ENCODE results near the gene ABCC3.

Gene ABCC3

GRCh38 chr17:50731575-50732460 is 97.1 kb downstream of the ABCC3 start:
- H3K36me3 Mint-ChIP-seq = peaks cover 10 to 15% of the 10 kb centered on the region in 2 donors
- H3K9me3 Mint-ChIP-seq = peaks cover 0 to 2% of the 10 kb centered on the region in 2 donors
- no peaks in the 10 kb centered on the region for H3K27me3 Mint-ChIP-seq
- H3K4me3 Mint-ChIP-seq = no peak overlapping the region
- H3K27ac Mint-ChIP-seq = peak overlapping the region; percentile 60
- H3K4me1 Mint-ChIP-seq = peaks cover 21 to 61% of the 10 kb centered on the region in 2 donors
- ATAC-seq (replicated peaks) (no peak), DNase-seq (no peak)

- Mint-ChIP-seq H3K9me3 (no peaks in the 10 kb centered on the region), H3K27me3 (no peaks in the 10 kb centered on the region), H3K4me1 (peaks cover 21 to 60% of the 10 kb centered on the region in 2 donors), H3K27ac (no peak overlapping the region), H3K36me3 (peaks cover 15 to 32% of the 10 kb centered on the region in 2 donors), H3K4me3 (no peak overlapping the region)
- DNase-seq (no peak), ATAC-seq (replicated peaks) (no peak)
These were observed 100.6 kb downstream of the ABCC3 start for GRCh38 chr17:50735287-50735686.

- Mint-ChIP-seq H3K9me3 (no peaks in the 10 kb centered on the region), H3K27ac (peak overlapping the region; percentile 84), H3K27me3 (no peaks in the 10 kb centered on the region), H3K4me3 (no peak overlapping the region), H3K36me3 (peaks cover 19 to 37% of the 10 kb centered on the region in 2 donors), H3K4me1 (peaks cover 16 to 44% of the 10 kb centered on the region in 2 donors)
- no peak for DNase-seq
- ATAC-seq (replicated peaks) = peak; percentile 67 to 79
These were observed 102.5 kb downstream of the ABCC3 start for GRCh38 chr17:50737118-50737698.

GRCh38 chr17:50739098-50739497 is 104.4 kb downstream of the ABCC3 start:
- Mint-ChIP-seq H3K27me3 (no peaks in the 10 kb centered on the region), H3K27ac (no peak overlapping the region), H3K4me1 (peaks cover 15 to 39% of the 10 kb centered on the region in 2 donors), H3K36me3 (peaks cover 29 to 44% of the 10 kb centered on the region in 2 donors), H3K9me3 (no peaks in the 10 kb centered on the region), H3K4me3 (no peak overlapping the region)
- ATAC-seq (replicated peaks) = no peak
- DNase-seq = no peak

Measured in stimulated activated naive B cell treated with anti-CD40 and anti-IgM and Interleukin-4, amounts not matched to agents 10 μg/mL and 1 μg/mL and 100 μg/mL, for 72 hours (primary cell).